GM23248 (cell line): ENCODE data around the gene ASB17.

Source experiments
- EZH2 ChIP-seq: fragments of 200-600 bp; sonication (generic); IDR thresholded peaks from 2 replicates; pipeline ENCODE4 v1.6.1; 2018; ENCODE audit warnings: antibody characterized with exemption, mild to moderate bottlenecking; ENCODE audit not compliant: insufficient read depth, poor library complexity, severe bottlenecking
- EZH2phosphoT487 ChIP-seq: fragments of 200-600 bp; sonication (generic); IDR thresholded peaks from 2 replicates; pipeline ENCODE4 v1.6.1; 2018; ENCODE audit warnings: antibody characterized with exemption, moderate library complexity, mild to moderate bottlenecking, low read depth; ENCODE audit not compliant: insufficient read depth

GRCh38 chr1:75950176-75950575 lies 18.0 kb upstream of the ASB17 start:
- TF ChIP-seq EZH2: no peak
- TF ChIP-seq EZH2phosphoT487: no peak
